Medulla oblongata (tissue), 1 donor: Measurements from ENCODE around the gene ZNF732.
A peak's percentile ranks its signal among the peaks of the same experiment; 100 is the strongest.
"Not testable (repeated sequence)": the region's sequence is repeated elsewhere in the genome, so short reads cannot be mapped to it uniquely, and the experiment has no call there.

Experiments
- DNase-seq: peaks from one replicate; pipeline ENCODE4 v3.0.0-alpha.2; 2015; ENCODE audit errors: extremely low spot score

Gene ZNF732

GRCh38 chr4:253936-254756, 51.1 kb downstream of the ZNF732 start:
- DNase-seq: no peak

GRCh38 chr4:252065-252601, 53.1 kb downstream of the ZNF732 start:
- no peak for DNase-seq

GRCh38 chr4:244471-244870, 60.8 kb downstream of the ZNF732 start:
- peak; percentile 72 for DNase-seq

- DNase-seq: no peak
These were observed 61.8 kb downstream of the ZNF732 start for GRCh38 chr4:243426-243825.

- peak; percentile 94 for DNase-seq
These were observed 63.0 kb downstream of the ZNF732 start for GRCh38 chr4:242121-242848.

- DNase-seq: not testable (repeated sequence)
These were observed 63.9 kb downstream of the ZNF732 start for GRCh38 chr4:241411-241810.

GRCh38 chr4:236028-236427, 69.2 kb downstream of the ZNF732 start:
- DNase-seq: no peak

GRCh38 chr4:234178-234577, 71.1 kb downstream of the ZNF732 start:
- DNase-seq: no peak

- no peak for DNase-seq
These were observed 81.3 kb downstream of the ZNF732 start for GRCh38 chr4:223913-224497.
